Progenitor cell of endocrine pancreas (in vitro differentiated cells): ENCODE results near the gene TBC1D2. TPM values are rescaled to one million over a fixed set of nuclear protein-coding genes. Genes with fewer than 3 reads are reported as not detected.

Experiments used
- DNase-seq: peaks from one replicate; pipeline ENCODE4 v3.0.0; 2021; ENCODE audit warnings: low spot score; ENCODE audit not compliant: unreplicated experiment
- H3K27ac Mint-ChIP-seq: 2 replicates; pipeline ENCODE4 v1.8.0; 2021; ENCODE audit warnings: mild to moderate bottlenecking, moderate library complexity, mixed read lengths
- H3K27me3 Mint-ChIP-seq: 2 replicates; pipeline ENCODE4 v1.8.0; 2021; ENCODE audit warnings: mixed read lengths
- H3K36me3 Mint-ChIP-seq: 2 replicates; pipeline ENCODE4 v1.8.0; 2022; ENCODE audit warnings: mixed read lengths; ENCODE audit not compliant: insufficient read depth
- H3K4me1 Mint-ChIP-seq: 2 replicates; pipeline ENCODE4 v1.8.0; 2021; ENCODE audit warnings: low read depth, mixed read lengths
- H3K4me3 Mint-ChIP-seq: 2 replicates; pipeline ENCODE4 v1.8.0; 2021; ENCODE audit warnings: low read depth, mild to moderate bottlenecking, moderate library complexity, mixed read lengths
- H3K9me3 Mint-ChIP-seq: 2 replicates; pipeline ENCODE4 v1.8.0; 2021; ENCODE audit warnings: low read depth, mixed read lengths
- long read RNA-seq: library from polyadenylated mRNA; unstranded; transcript quantifications from one replicate; pipeline ENCODE4 v2.0.0, GENCODE V29; 2020
- total RNA-seq: library from RNA; stranded (reverse); gene quantifications from 2 replicates; pipeline ENCODE4 v1.2.1, GENCODE V29; 2021
- TF ChIP-seq, protein P1 (sequence below): fragments of 200-600 bp; sonication (generic); IDR thresholded peaks from one replicate; pipeline ENCODE4 v1.5.0; 2021; ENCODE audit warnings: antibody characterized with exemption, mild to moderate bottlenecking; ENCODE audit not compliant: unreplicated experiment

The TBC1D2 gene, protein sequence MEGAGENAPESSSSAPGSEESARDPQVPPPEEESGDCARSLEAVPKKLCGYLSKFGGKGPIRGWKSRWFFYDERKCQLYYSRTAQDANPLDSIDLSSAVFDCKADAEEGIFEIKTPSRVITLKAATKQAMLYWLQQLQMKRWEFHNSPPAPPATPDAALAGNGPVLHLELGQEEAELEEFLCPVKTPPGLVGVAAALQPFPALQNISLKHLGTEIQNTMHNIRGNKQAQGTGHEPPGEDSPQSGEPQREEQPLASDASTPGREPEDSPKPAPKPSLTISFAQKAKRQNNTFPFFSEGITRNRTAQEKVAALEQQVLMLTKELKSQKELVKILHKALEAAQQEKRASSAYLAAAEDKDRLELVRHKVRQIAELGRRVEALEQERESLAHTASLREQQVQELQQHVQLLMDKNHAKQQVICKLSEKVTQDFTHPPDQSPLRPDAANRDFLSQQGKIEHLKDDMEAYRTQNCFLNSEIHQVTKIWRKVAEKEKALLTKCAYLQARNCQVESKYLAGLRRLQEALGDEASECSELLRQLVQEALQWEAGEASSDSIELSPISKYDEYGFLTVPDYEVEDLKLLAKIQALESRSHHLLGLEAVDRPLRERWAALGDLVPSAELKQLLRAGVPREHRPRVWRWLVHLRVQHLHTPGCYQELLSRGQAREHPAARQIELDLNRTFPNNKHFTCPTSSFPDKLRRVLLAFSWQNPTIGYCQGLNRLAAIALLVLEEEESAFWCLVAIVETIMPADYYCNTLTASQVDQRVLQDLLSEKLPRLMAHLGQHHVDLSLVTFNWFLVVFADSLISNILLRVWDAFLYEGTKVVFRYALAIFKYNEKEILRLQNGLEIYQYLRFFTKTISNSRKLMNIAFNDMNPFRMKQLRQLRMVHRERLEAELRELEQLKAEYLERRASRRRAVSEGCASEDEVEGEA
- total RNA-seq, result 8.4 and 8.5 TPM in 2 replicates
- long read RNA-seq, transcript TBC1D2-205 (13 exons, 3,349 nt), result major isoform, 14 of 21 reads
- long read RNA-seq, partial matches to known transcripts, result 2 of 21 reads
- long read RNA-seq, other reads (novel, unspliced or antisense), result 4 of 21 reads

DNA sequence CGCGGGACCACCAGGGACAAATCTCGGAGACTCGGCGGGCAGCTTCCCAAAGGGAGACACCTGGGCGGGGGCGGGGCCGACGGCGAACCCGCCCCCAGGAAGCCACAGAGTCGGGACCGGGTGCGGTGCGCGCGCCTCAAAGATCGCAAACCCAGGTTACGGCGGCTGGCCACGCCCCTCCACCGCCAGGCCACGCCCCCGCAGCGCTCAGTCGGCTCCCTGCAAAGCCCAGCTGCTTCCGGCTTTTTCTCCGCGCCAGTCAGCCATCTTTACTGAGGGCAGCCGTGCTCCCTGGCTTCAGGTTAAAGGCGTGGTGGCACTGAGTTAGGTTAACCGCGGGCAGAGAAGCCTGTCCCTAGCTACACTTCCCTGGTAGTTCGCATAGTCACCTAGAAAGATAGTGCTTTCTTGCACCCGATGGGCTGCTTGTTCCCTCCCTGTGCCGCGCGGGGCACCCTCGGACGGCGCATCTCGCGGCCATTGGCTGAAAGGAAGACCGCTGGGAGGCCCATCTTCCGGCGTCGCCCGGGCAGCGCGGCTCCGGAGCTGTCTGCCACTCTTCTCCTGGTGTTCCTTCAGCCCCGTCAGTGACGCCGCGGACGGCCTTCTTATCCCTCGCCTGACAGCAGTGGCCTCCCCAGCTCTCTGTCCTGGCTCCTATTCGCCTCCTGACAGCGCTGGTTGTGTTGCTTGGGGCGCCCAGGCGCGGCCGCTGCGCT, at the start of gene TBC1D2:
Gene TBC1D2 (minus strand): TSS at position 72 of the 719 bp plus-strand sequence. CDS start 108 bp downstream, outside the sequence.
- H3K4me1 Mint-ChIP-seq, result peaks cover 7% of the 10 kb centered on the region
- no peaks in the 10 kb centered on the region for H3K9me3 Mint-ChIP-seq
- H3K27ac Mint-ChIP-seq, result peak within 1 kb of the TSS; percentile 92
- peak within 1 kb of the TSS; percentile 80 for H3K4me3 Mint-ChIP-seq
- TF ChIP-seq, protein P1, sequence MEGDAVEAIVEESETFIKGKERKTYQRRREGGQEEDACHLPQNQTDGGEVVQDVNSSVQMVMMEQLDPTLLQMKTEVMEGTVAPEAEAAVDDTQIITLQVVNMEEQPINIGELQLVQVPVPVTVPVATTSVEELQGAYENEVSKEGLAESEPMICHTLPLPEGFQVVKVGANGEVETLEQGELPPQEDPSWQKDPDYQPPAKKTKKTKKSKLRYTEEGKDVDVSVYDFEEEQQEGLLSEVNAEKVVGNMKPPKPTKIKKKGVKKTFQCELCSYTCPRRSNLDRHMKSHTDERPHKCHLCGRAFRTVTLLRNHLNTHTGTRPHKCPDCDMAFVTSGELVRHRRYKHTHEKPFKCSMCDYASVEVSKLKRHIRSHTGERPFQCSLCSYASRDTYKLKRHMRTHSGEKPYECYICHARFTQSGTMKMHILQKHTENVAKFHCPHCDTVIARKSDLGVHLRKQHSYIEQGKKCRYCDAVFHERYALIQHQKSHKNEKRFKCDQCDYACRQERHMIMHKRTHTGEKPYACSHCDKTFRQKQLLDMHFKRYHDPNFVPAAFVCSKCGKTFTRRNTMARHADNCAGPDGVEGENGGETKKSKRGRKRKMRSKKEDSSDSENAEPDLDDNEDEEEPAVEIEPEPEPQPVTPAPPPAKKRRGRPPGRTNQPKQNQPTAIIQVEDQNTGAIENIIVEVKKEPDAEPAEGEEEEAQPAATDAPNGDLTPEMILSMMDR, result peak; percentile 38
- peaks cover 3% of the 10 kb centered on the region for H3K27me3 Mint-ChIP-seq
- H3K36me3 Mint-ChIP-seq, result no peaks in the 10 kb centered on the region
- peak; percentile 97 for DNase-seq

DNA sequence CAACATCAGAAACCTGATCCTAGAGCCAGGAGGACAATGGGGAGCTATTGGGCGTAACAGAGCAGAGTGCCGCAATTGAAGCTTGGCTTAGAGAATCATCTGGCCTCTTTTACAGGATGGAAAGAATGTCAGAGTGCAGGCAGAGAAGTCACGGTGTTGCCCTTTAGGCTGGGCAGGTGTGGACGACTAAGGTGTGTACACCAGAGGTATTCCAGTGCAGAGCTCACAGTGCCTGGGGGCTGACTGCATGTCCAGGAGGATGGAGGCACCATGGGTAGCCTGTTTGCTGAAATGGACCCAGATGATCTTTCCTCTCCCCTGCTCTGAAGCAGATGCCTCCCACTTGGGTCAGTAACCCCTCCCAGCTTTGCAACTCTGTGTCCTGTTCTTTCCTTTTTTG, 48.9 kb upstream of the TBC1D2 start:
- no peak for DNase-seq
- H3K4me3 Mint-ChIP-seq, result no peak overlapping the region
- H3K27ac Mint-ChIP-seq, result no peak overlapping the region
- H3K36me3 Mint-ChIP-seq, result no peaks in the 10 kb centered on the region
- no peaks in the 10 kb centered on the region for H3K9me3 Mint-ChIP-seq
- H3K27me3 Mint-ChIP-seq, result peaks cover 8% of the 10 kb centered on the region
- H3K4me1 Mint-ChIP-seq, result no peaks in the 10 kb centered on the region
- TF ChIP-seq, protein P1, result no peak

GRCh38 chr9:98303633-98304125, 48.2 kb upstream of the TBC1D2 start:
- H3K4me3 Mint-ChIP-seq, result no peak overlapping the region
- H3K4me1 Mint-ChIP-seq, result no peaks in the 10 kb centered on the region
- DNase-seq, result no peak
- no peaks in the 10 kb centered on the region for H3K9me3 Mint-ChIP-seq
- H3K27me3 Mint-ChIP-seq, result peaks cover 8% of the 10 kb centered on the region
- TF ChIP-seq, protein P1, result no peak
- H3K36me3 Mint-ChIP-seq, result no peaks in the 10 kb centered on the region
- H3K27ac Mint-ChIP-seq, result no peak overlapping the region

DNA sequence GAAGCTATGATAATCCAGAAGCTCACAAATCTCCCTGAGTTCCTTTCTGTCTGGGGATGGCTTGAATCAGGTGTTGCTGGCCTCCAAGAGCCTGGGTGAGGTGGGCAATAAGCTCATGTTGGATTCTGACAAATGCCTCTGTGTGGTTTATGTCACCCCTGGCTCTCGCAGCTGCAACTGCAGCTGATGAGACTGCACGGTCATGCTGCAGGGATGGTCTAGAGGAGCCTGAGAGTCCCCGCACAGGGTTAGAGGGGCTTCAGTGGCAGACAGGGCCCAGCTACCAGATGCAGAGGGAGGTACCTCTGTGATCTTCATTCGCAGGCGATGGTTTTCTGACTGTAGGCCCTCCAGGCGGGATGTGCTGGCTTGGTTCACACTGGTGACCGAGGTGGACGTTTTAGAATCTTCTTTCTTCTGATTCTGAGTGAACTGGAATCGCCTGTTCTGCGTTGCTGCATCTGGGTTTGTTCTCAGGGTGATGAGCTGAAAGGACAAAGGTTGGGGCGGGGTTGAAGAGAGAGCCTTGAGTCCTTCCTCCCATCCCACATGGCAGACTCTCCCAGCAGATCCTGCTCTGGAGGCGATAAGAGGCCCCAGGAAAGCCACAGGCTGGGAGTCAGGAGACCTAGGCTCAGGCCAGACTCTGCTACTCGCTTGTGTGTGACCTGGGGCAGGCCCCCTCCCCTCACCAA, 47.6 kb upstream of the TBC1D2 start:
- H3K36me3 Mint-ChIP-seq, result no peaks in the 10 kb centered on the region
- no peaks in the 10 kb centered on the region for H3K4me1 Mint-ChIP-seq
- TF ChIP-seq, protein P1, result no peak
- no peak overlapping the region for H3K27ac Mint-ChIP-seq
- H3K9me3 Mint-ChIP-seq, result no peaks in the 10 kb centered on the region
- H3K4me3 Mint-ChIP-seq, result no peak overlapping the region
- DNase-seq, result no peak
- H3K27me3 Mint-ChIP-seq, result peaks cover 8% of the 10 kb centered on the region
